Endodermal cell (in vitro differentiated cells): ENCODE data around the gene TBCD. TPM values are rescaled to one million over a fixed set of nuclear protein-coding genes. Genes with fewer than 3 reads are reported as not detected.

Source experiments
- DNase-seq: peaks from one replicate; pipeline ENCODE4 v3.0.0-alpha.2; 2017
- H3K27ac ChIP-seq: 2 replicates; pipeline ENCODE4 v1.5.1; 2013; ENCODE audit warnings: mild to moderate bottlenecking, low read depth, low read length, moderate library complexity
- H3K27me3 ChIP-seq: 2 replicates; pipeline ENCODE4 v1.6.1; 2013; ENCODE audit warnings: mild to moderate bottlenecking, low read length, moderate library complexity; ENCODE audit not compliant: insufficient read depth, control insufficient read depth, poor library complexity, severe bottlenecking
- H3K36me3 ChIP-seq: 2 replicates; pipeline ENCODE4 v1.7.0; 2013; ENCODE audit warnings: mild to moderate bottlenecking, low read length, moderate library complexity; ENCODE audit not compliant: control insufficient read depth, insufficient read depth
- H3K4me1 ChIP-seq: one replicate; pipeline ENCODE4 v1.7.0; 2013; ENCODE audit warnings: low read length; ENCODE audit not compliant: control insufficient read depth, insufficient read depth
- H3K4me3 ChIP-seq: 2 replicates; pipeline ENCODE4 v1.5.1; 2013; ENCODE audit warnings: mild to moderate bottlenecking, low read length, moderate library complexity
- H3K9ac ChIP-seq: 2 replicates; pipeline ENCODE4 v1.6.1; 2013; ENCODE audit warnings: mild to moderate bottlenecking, low read length, moderate library complexity; ENCODE audit not compliant: poor library complexity, severe bottlenecking; ENCODE audit errors: extremely low read depth
- H3K9me3 ChIP-seq: 2 replicates; pipeline ENCODE4 v1.6.1; 2013; ENCODE audit warnings: mild to moderate bottlenecking, low read length, moderate library complexity; ENCODE audit not compliant: control insufficient read depth
- H3K27ac Mint-ChIP-seq: 2 replicates; pipeline ENCODE4 v1.8.0; 2020; ENCODE audit warnings: mixed read lengths
- H3K27me3 Mint-ChIP-seq: 2 replicates; pipeline ENCODE4 v1.8.0; 2021; ENCODE audit warnings: mild to moderate bottlenecking, mixed read lengths; ENCODE audit not compliant: insufficient read depth
- H3K36me3 Mint-ChIP-seq: 2 replicates; pipeline ENCODE4 v1.8.0; 2020; ENCODE audit warnings: low read depth, mixed read lengths
- H3K4me1 Mint-ChIP-seq: 2 replicates; pipeline ENCODE4 v1.8.0; 2020; ENCODE audit warnings: mixed read lengths
- H3K4me3 Mint-ChIP-seq: 2 replicates; pipeline ENCODE4 v1.8.0; 2020; ENCODE audit warnings: mild to moderate bottlenecking, moderate library complexity, mixed read lengths
- H3K9me3 Mint-ChIP-seq: 2 replicates; pipeline ENCODE4 v1.8.0; 2020; ENCODE audit warnings: mild to moderate bottlenecking, mixed read lengths
- WGBS, 2 experiments: methylation state at CpG; one replicate each; pipeline versions ENCODE4 v1.1.5 to v1.1.7; 2013; ENCODE audit warnings: missing lambda C conversion rate in 2 of 2, mixed read lengths in 1 of 2; ENCODE audit not compliant: insufficient coverage in 1 of 2, insufficient read length in 1 of 2; 5-methylcytosine and 5-hydroxymethylcytosine counted together
- total RNA-seq, 2 donors: library from RNA; stranded (reverse); fragmentation: NEBNext Ultra II Directional in 1 of 2; extraction: Animal tissue kit (Norgen Biotek cat#: 25700) in 1 of 2; gene quantifications; 2 replicates in 1 of 2; 3 replicates in 1 of 2; pipeline ENCODE4 v1.2.1, GENCODE V29; 2021
- TF ChIP-seq, protein P1 (sequence below): fragments of 200-600 bp; sonication (generic); conservative IDR thresholded peaks from 2 replicates; pipeline ENCODE4 v1.5.0; 2021; ENCODE audit warnings: antibody characterized with exemption, mild to moderate bottlenecking

TBCD gene
- total RNA-seq, 2 donors from 2014 or later = 107 TPM

DNA sequence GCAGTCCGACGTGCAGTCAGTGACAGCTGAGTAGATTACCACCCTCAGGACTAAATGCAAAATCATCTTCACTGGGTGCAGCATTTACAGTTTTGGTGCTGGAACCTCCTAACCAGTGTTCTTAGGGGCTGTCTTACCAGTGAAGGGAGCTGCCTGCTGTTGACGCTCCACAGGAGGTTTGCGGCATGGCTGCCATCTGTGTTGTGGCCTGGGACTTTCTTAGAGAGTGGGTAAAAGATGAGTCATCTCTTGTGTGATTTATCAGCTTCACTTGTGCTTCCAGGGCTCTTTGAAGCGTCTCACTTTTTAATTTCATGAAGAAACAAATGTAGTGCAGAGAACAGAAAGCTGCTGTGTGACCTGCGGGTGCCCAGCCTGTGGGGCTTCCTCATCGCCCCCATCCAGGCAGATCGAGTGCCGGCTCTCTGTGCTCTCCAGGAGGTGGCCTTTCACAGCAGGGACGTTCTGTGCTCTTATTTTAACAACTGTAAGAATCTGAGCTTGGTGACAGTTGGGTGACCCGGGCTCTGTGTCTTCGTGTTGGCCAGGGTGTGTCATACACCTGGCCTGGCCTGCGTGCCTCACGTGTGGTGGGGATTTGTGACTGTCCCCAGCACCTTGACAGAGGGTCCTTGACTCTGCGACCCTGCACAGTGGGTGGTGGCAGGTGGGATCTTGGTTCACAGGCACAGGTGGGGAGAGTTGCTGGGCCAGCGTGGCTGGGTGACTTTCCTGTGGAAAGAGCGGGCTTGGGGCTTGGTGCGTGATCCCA, 112.3 kb downstream of the TBCD start:
- Histone ChIP-seq H3K9ac (no peak overlapping the region), H3K4me3 (no peak overlapping the region), H3K4me1 (peaks cover 9% of the 10 kb centered on the region), H3K27me3 (no peaks in the 10 kb centered on the region), H3K9me3 (no peaks in the 10 kb centered on the region), H3K36me3 (no peaks in the 10 kb centered on the region), H3K27ac (peak overlapping the region; percentile 44)
- Mint-ChIP-seq H3K27ac (peak overlapping the region; percentile 8), H3K9me3 (no peaks in the 10 kb centered on the region), H3K27me3 (no peaks in the 10 kb centered on the region), H3K36me3 (no peaks in the 10 kb centered on the region), H3K4me1 (peaks cover 9% of the 10 kb centered on the region), H3K4me3 (no peak overlapping the region)
- WGBS, 2 experiments = 86 to 93% methylated on average over 8 to 18 of the region's 18 CpGs
- TF ChIP-seq, protein P1, sequence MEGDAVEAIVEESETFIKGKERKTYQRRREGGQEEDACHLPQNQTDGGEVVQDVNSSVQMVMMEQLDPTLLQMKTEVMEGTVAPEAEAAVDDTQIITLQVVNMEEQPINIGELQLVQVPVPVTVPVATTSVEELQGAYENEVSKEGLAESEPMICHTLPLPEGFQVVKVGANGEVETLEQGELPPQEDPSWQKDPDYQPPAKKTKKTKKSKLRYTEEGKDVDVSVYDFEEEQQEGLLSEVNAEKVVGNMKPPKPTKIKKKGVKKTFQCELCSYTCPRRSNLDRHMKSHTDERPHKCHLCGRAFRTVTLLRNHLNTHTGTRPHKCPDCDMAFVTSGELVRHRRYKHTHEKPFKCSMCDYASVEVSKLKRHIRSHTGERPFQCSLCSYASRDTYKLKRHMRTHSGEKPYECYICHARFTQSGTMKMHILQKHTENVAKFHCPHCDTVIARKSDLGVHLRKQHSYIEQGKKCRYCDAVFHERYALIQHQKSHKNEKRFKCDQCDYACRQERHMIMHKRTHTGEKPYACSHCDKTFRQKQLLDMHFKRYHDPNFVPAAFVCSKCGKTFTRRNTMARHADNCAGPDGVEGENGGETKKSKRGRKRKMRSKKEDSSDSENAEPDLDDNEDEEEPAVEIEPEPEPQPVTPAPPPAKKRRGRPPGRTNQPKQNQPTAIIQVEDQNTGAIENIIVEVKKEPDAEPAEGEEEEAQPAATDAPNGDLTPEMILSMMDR = no peak
- no peak for DNase-seq

DNA sequence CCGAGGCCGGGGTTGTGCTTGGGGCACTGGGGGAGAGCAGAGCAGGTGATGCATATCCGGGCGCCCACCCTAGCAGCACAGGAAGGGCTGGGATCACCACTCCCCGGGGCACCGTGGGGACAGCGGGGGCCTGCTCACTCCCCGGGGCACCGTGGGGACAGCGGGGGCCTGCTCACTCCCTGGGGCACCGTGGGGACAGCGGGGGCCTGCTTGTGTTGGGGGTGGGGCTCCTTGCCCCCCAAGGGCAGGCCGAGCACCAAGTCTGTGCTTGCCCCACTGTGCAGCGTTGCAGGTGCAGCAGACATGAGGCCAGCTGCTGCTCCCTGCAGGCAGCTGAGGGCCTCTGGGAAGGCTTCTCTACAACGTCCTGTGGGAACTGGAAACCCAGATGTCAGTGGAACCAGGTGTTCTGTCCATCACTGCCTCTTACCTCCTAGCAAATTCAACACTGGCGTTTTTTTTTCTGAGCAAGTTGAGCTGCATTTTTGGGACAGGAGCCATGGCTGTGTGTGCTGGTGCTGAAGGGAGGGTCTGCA, 112.9 kb downstream of the TBCD start:
- TF ChIP-seq, protein P1 = no peak
- H3K27me3 ChIP-seq = no peaks in the 10 kb centered on the region
- Mint-ChIP-seq H3K36me3 (no peaks in the 10 kb centered on the region), H3K4me1 (peaks cover 5% of the 10 kb centered on the region), H3K4me3 (no peak overlapping the region), H3K27ac (peak overlapping the region; percentile 8), H3K27me3 (no peaks in the 10 kb centered on the region), H3K9me3 (no peaks in the 10 kb centered on the region)
- peak overlapping the region; percentile 44 for H3K27ac ChIP-seq
- peaks cover 6% of the 10 kb centered on the region for H3K4me1 ChIP-seq
- no peaks in the 10 kb centered on the region for H3K9me3 ChIP-seq
- DNase-seq = no peak
- WGBS, 2 experiments = 92 to 94% methylated on average over 2 to 16 of the region's 16 CpGs
- H3K4me3 ChIP-seq = no peak overlapping the region
- H3K9ac ChIP-seq = no peak overlapping the region
- H3K36me3 ChIP-seq = no peaks in the 10 kb centered on the region

DNA sequence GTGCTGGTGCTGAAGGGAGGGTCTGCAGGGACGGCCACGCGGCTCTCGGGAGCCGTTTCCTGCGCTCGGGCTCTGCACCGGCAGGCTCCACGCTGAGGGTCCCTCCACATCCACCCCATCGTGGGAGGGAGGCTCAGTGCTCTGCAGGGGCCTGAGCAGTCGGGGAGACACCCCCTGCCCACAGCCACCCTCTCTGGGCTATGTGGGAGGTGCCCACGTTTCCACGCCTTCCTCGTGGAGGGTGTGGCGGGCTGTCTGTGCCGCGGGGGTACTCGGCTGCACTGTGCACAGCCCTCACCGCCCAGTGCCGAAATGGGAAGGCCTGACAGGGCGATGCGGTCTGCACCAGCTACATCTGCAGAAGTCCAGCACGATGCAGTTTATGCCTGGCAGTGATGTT, 113.4 kb downstream of the TBCD start:
- Mint-ChIP-seq H3K4me1 (peaks cover 5% of the 10 kb centered on the region), H3K9me3 (no peaks in the 10 kb centered on the region), H3K27ac (no peak overlapping the region), H3K4me3 (no peak overlapping the region), H3K36me3 (peaks cover 4% of the 10 kb centered on the region), H3K27me3 (no peaks in the 10 kb centered on the region)
- Histone ChIP-seq H3K4me3 (no peak overlapping the region), H3K9ac (no peak overlapping the region), H3K27ac (peak overlapping the region; percentile 36), H3K9me3 (no peaks in the 10 kb centered on the region), H3K27me3 (no peaks in the 10 kb centered on the region), H3K36me3 (peaks cover 4% of the 10 kb centered on the region), H3K4me1 (peaks cover 5% of the 10 kb centered on the region)
- no peak for DNase-seq
- TF ChIP-seq, protein P1 = no peak
- 94 to 97% methylated on average over 9 to 23 of the region's 23 CpGs for WGBS, 2 experiments
